PC-9 (cell line): Measurements from ENCODE around the gene DSTN. TPM values are rescaled to one million over a fixed set of nuclear protein-coding genes. Genes with fewer than 3 reads are reported as not detected.

Source experiments
- BruUV-seq: library from RNA; stranded (reverse); fragments of 400-500 nt; replicated peaks from 2 replicates; lab custom pipeline; 2021; lab: Mats Ljungman, UMichigan
- CTCF ChIA-PET: fragments of 300-600 bp; sonication (Branson Sonifier 250); formaldehyde crosslinking; loops from one replicate; lab custom pipeline; 2022; ENCODE audit warnings: antibody characterized with exemption; lab: Charles Lee
- POLR2A ChIA-PET: fragments of 300-600 bp; sonication (Branson Sonifier 250); formaldehyde crosslinking; loops from one replicate; lab custom pipeline; 2022; ENCODE audit warnings: antibody characterized with exemption; ENCODE audit not compliant: unreplicated experiment; lab: Charles Lee
- DNase-seq, 2 experiments: peaks; one replicate each; pipeline versions ENCODE4 v3.0.0 to v3.0.0-alpha.2; 2015 to 2022; ENCODE audit warnings: mixed read lengths in 1 of 2
- H2AFZ ChIP-seq: fragments of 200-600 bp; sonication (generic); 2 replicates; pipeline ENCODE4 v1.8.1; 2017; ENCODE audit warnings: antibody characterized with exemption
- H3F3A ChIP-seq: fragments of 200-600 bp; sonication (generic); 2 replicates; pipeline ENCODE4 v1.8.1; 2017; ENCODE audit warnings: antibody characterized with exemption, mild to moderate bottlenecking, low read depth; ENCODE audit not compliant: insufficient read depth
- H3K27ac ChIP-seq: fragments of 200-600 bp; sonication (generic); 2 replicates; pipeline ENCODE4 v1.6.1; 2016; ENCODE audit warnings: mixed run types
- H3K27me3 ChIP-seq: fragments of 200-600 bp; sonication (generic); 2 replicates; pipeline ENCODE4 v1.6.1; 2016; ENCODE audit warnings: low read depth, mixed run types; ENCODE audit not compliant: insufficient read depth
- H3K36me3 ChIP-seq: fragments of 200-600 bp; sonication (generic); 2 replicates; pipeline ENCODE4 v1.6.1; 2016; ENCODE audit warnings: low read depth, mixed run types
- H3K4me1 ChIP-seq: fragments of 200-600 bp; sonication (generic); replicated peaks from 2 replicates; pipeline ENCODE4 v1.6.1; 2016; ENCODE audit warnings: mixed run types; ENCODE audit not compliant: insufficient read depth
- H3K4me2 ChIP-seq: fragments of 200-600 bp; sonication (generic); 2 replicates; pipeline ENCODE4 v1.6.1; 2017; ENCODE audit warnings: mixed run types
- H3K4me3 ChIP-seq: fragments of 200-600 bp; sonication (generic); 2 replicates; pipeline ENCODE4 v1.6.1; 2016; ENCODE audit warnings: mixed run types
- H3K79me2 ChIP-seq: fragments of 200-600 bp; sonication (generic); 2 replicates; pipeline ENCODE4 v1.6.1; 2017; ENCODE audit warnings: low read depth, mixed run types
- H3K9me2 ChIP-seq: fragments of 200-600 bp; sonication (generic); 2 replicates; pipeline ENCODE4 v1.8.1; 2017; ENCODE audit warnings: mild to moderate bottlenecking; ENCODE audit not compliant: insufficient read depth
- H3K9me3 ChIP-seq: fragments of 200-600 bp; sonication (generic); 2 replicates; pipeline ENCODE4 v1.8.1; 2016; ENCODE audit warnings: low read depth; ENCODE audit not compliant: insufficient read depth
- H4K20me1 ChIP-seq: fragments of 200-600 bp; sonication (generic); 2 replicates; pipeline ENCODE4 v1.8.1; 2017; ENCODE audit not compliant: insufficient read depth
- CTCF ChIP-seq: fragments of 200-600 bp; sonication (generic); conservative IDR thresholded peaks from 2 replicates; pipeline ENCODE4 v1.6.1; 2017; ENCODE audit warnings: mixed run types, antibody characterized with exemption, mild to moderate bottlenecking, moderate library complexity
- EZH2 ChIP-seq: fragments of 200-600 bp; sonication (generic); IDR thresholded peaks from 2 replicates; pipeline ENCODE4 v1.8.0; 2017; ENCODE audit warnings: antibody characterized with exemption, low read depth
- intact Hi-C: fragments of 100-400 bp; cut with micrococcal nuclease; formaldehyde crosslinking; loops from one replicate; pipeline ENCODE4 v1.10.0; 2022; ENCODE audit not compliant: unreplicated experiment
- total RNA-seq: library from RNA; stranded (reverse); gene quantifications from 2 replicates; pipeline ENCODE4 v1.2.3, GENCODE V29; 2021

DSTN gene
- total RNA-seq, 1 experiment from 2014 or later = 366 TPM

- Histone ChIP-seq H4K20me1 (no peaks in the 10 kb centered on the region), H3K9me3 (no peaks in the 10 kb centered on the region), H3K4me2 (no peak overlapping the region), H3K9me2 (no peaks in the 10 kb centered on the region), H2AFZ (no peak overlapping the region), H3K4me3 (no peak overlapping the region), H3K4me1 (no peaks in the 10 kb centered on the region), H3K79me2 (no peaks in the 10 kb centered on the region), H3K36me3 (0 out of 2 replicates have a peak, but pooled peaks cover 4% of the 10 kb centered on the region), H3F3A (no peaks in the 10 kb centered on the region), H3K27me3 (no peaks in the 10 kb centered on the region), H3K27ac (no peak overlapping the region)
- CTCF ChIA-PET = no interaction called here
- POLR2A ChIA-PET = interaction anchor here (0.6 kb wide), 1 partner anchor 935 kb away, joined by 4 read pairs; no protein-coding TSS in a partner anchor
- DNase-seq = no peak
- BruUV-seq = TSS peak; percentile 9
- TF ChIP-seq CTCF (no peak), EZH2 (no peak)
- intact Hi-C loops = no loop called here
Measured at GRCh38 chr20:17630806-17631195, 60.9 kb downstream of the DSTN start.

- Histone ChIP-seq H4K20me1 (no peaks in the 10 kb centered on the region), H3K79me2 (no peaks in the 10 kb centered on the region), H3K4me2 (no peak overlapping the region), H3K27me3 (no peaks in the 10 kb centered on the region), H3K27ac (no peak overlapping the region), H2AFZ (no peak overlapping the region), H3K9me2 (no peaks in the 10 kb centered on the region), H3K36me3 (0 out of 2 replicates have a peak, but pooled peaks cover 4% of the 10 kb centered on the region), H3K9me3 (no peaks in the 10 kb centered on the region), H3F3A (no peaks in the 10 kb centered on the region), H3K4me3 (no peak overlapping the region), H3K4me1 (no peaks in the 10 kb centered on the region)
- POLR2A ChIA-PET = no interaction called here
- intact Hi-C loops = no loop called here
- no TSS peak for BruUV-seq
- no peak for DNase-seq
- CTCF ChIA-PET = no interaction called here
- TF ChIP-seq CTCF (no peak), EZH2 (no peak)
Measured at GRCh38 chr20:17631576-17632319, 61.9 kb downstream of the DSTN start.

GRCh38 chr20:17633221-17633849 is 63.5 kb downstream of the DSTN start:
- TF ChIP-seq EZH2 (no peak), CTCF (no peak)
- no peak overlapping the region for H2AFZ ChIP-seq
- H3F3A ChIP-seq = no peaks in the 10 kb centered on the region
- intact Hi-C loops = no loop called here
- CTCF ChIA-PET = interaction anchor here (0.5 to 0.6 kb wide), 2 partner anchors 40 to 93 kb away, joined by 3 read pairs; no protein-coding TSS in a partner anchor
- no peaks in the 10 kb centered on the region for H3K9me2 ChIP-seq
- no peaks in the 10 kb centered on the region for H4K20me1 ChIP-seq
- POLR2A ChIA-PET = no interaction called here
- H3K4me2 ChIP-seq = no peak overlapping the region
- no peaks in the 10 kb centered on the region for H3K9me3 ChIP-seq
- H3K4me3 ChIP-seq = no peak overlapping the region
- no peak for DNase-seq
- H3K79me2 ChIP-seq = no peaks in the 10 kb centered on the region
- H3K36me3 ChIP-seq = 0 out of 2 replicates have a peak, but pooled peaks cover 4% of the 10 kb centered on the region
- H3K27me3 ChIP-seq = no peaks in the 10 kb centered on the region
- H3K4me1 ChIP-seq = no peaks in the 10 kb centered on the region
- BruUV-seq = no TSS peak
- H3K27ac ChIP-seq = no peak overlapping the region
